Measurements from ENCODE around the gene ANKRD13A. TPM values are rescaled to one million over a fixed set of nuclear protein-coding genes. Genes with fewer than 3 reads are reported as not detected.

Gene ANKRD13A
- total and polyA plus RNA-seq, 2 of the 13 experiments (the other 11 are each of a cell fraction or from before 2014, with no cell fraction given), result 34.1 to 41.6 TPM

- no peak overlapping the region for H3K27ac ChIP-seq (ENCODE audit: extremely low read length, insufficient read depth, low read length)
- H2AFZ ChIP-seq (ENCODE audit: low read length), result no peak overlapping the region
- no peak for DNase-seq (ENCODE audit: low spot score)
- FAIRE-seq, result no peak
- H3K4me2 ChIP-seq (ENCODE audit: low read depth, low read length), result no peak overlapping the region
- H4K20me1 ChIP-seq (ENCODE audit: insufficient read depth, low read length), result peaks cover 6% of the 10 kb centered on the region; the same call in 1 of the 2 replicates
- TF ChIP-seq HMGXB4 (CRISPR knock-in tag; IDR thresholded peaks at IDR 0.05; ENCODE audit: borderline replicate concordance in 1 of 2, low read depth in 1 of 2) (no peak), POLR2AphosphoS2 (IDR thresholded peaks at IDR 0.05; ENCODE audit: low read depth, low read length) (no peak), RARG (CRISPR knock-in tag; IDR thresholded peaks at IDR 0.05; ENCODE audit: low read depth) (no peak)
- peaks cover 48% of the 10 kb centered on the region for H3K79me2 ChIP-seq (ENCODE audit: insufficient read depth, low read length)
- peaks cover 67% of the 10 kb centered on the region for H3K4me1 ChIP-seq (ENCODE audit: insufficient read depth, low read length)
- H3K4me3 ChIP-seq (replicated peaks in 1 of 3; ENCODE audit: insufficient read depth in 1 of 3, low read depth in 2 of 3, low read length in 3 of 3), result no peak overlapping the region
- ChIA-PET POLR2A (interaction anchor here (1.4 to 2.4 kb wide), 3 partner anchors 15 to 82 kb away, joined by 3 to 10 read pairs (median 5); no protein-coding TSS in a partner anchor), CTCF (ENCODE audit: low intra/inter-chr PET ratio, low total read pairs) (interaction anchor here (0.6 kb wide), 1 partner anchor 104 kb away, joined by 4 read pairs; no protein-coding TSS in a partner anchor)
- H3K9ac ChIP-seq (ENCODE audit: insufficient read depth, low read depth, low read length), result no peak overlapping the region
- in situ Hi-C loops (cut with HindIII; ENCODE audit: extremely low pct_ligation_motif_present, low pct_unique_long_range_greater_than_20kb), result no loop called here
- 96% methylated on average over 4 of the region's 4 CpGs for WGBS (ENCODE audit: low lambda C conversion rate)
- H3K9me3 ChIP-seq (ENCODE audit: low read length), result no peaks in the 10 kb centered on the region
- no peaks in the 10 kb centered on the region; a peak in 1 of 5 replicates for H3K27me3 ChIP-seq (ENCODE audit: control insufficient read depth in 1 of 2, insufficient read depth in 2 of 2, low read length in 2 of 2)
- BruUV-seq (replicated peaks), result no TSS peak
- ATAC-seq, result no peak
- H3K36me3 ChIP-seq (replicated peaks in 1 of 2; ENCODE audit: control insufficient read depth in 1 of 2, insufficient read depth in 2 of 2, low read length in 2 of 2), result no peaks in the 10 kb centered on the region
- intact Hi-C loops (cut with micrococcal nuclease; ENCODE audit: unreplicated experiment), result loop anchor here (5.0 kb wide), 1 partner anchor 50 kb away; no protein-coding TSS in a partner anchor
Measured at GRCh38 chr12:109997393-109997792, 1.8 kb upstream of the ANKRD13A start.

- Histone ChIP-seq H3K27ac (ENCODE audit: extremely low read length, insufficient read depth, low read length) (peak overlapping the region; percentile 99), H3K9ac (ENCODE audit: insufficient read depth, low read depth, low read length) (peak overlapping the region; percentile 99), H3K9me3 (ENCODE audit: low read length) (no peaks in the 10 kb centered on the region), H3K36me3 (replicated peaks in 1 of 2; ENCODE audit: control insufficient read depth in 1 of 2, insufficient read depth in 2 of 2, low read length in 2 of 2) (no peaks in the 10 kb centered on the region; a peak in 1 of 5 replicates), H3K79me2 (ENCODE audit: insufficient read depth, low read length) (peaks cover 41% of the 10 kb centered on the region), H4K20me1 (ENCODE audit: insufficient read depth, low read length) (peaks cover 6% of the 10 kb centered on the region; the same call in 1 of the 2 replicates), H2AFZ (ENCODE audit: low read length) (peak overlapping the region; percentile 95), H3K4me2 (ENCODE audit: low read depth, low read length) (peak overlapping the region; percentile 92), H3K4me3 (replicated peaks in 1 of 3; ENCODE audit: insufficient read depth in 1 of 3, low read depth in 2 of 3, low read length in 3 of 3) (peak overlapping the region; percentile 88 to 92 (median 92); a peak in 5 of 6 replicates), H3K4me1 (ENCODE audit: insufficient read depth, low read length) (peaks cover 58% of the 10 kb centered on the region), H3K27me3 (ENCODE audit: control insufficient read depth in 1 of 2, insufficient read depth in 2 of 2, low read length in 2 of 2) (no peaks in the 10 kb centered on the region; a peak in 1 of 5 replicates)
- no peak for DNase-seq (ENCODE audit: low spot score)
- CTCF ChIA-PET (ENCODE audit: low intra/inter-chr PET ratio, low total read pairs), result no interaction called here
- FAIRE-seq, result no peak
- TF ChIP-seq USF2 (IDR thresholded peaks at IDR 0.05; ENCODE audit: low read depth, low read length), result no peak
- peak; percentile 57; the same call in 1 of the 2 replicates for TF ChIP-seq USF2 (CRISPR knock-in tag; IDR thresholded peaks at IDR 0.05; ENCODE audit: borderline replicate concordance)
- TF ChIP-seq NR3C1 (CRISPR knock-in tag; IDR thresholded peaks at IDR 0.05), result no peak
- intact Hi-C loops (cut with micrococcal nuclease; ENCODE audit: unreplicated experiment) (loop anchor here (5.0 kb wide), 1 partner anchor 51 kb away; no protein-coding TSS in a partner anchor), in situ Hi-C loops (cut with HindIII; ENCODE audit: extremely low pct_ligation_motif_present, low pct_unique_long_range_greater_than_20kb) (no loop called here)
- 80% methylated on average over 9 of the region's 9 CpGs for WGBS (ENCODE audit: low lambda C conversion rate)
- no TSS peak for BruUV-seq (replicated peaks)
- POLR2A ChIA-PET, result interaction anchor here (1.2 to 2.6 kb wide), 9 partner anchors 12 to 81 kb away, joined by 3 to 12 read pairs (median 6); no protein-coding TSS in a partner anchor
- no peak for ATAC-seq
Measured at GRCh38 chr12:109998241-109998903, 858 bp upstream of the ANKRD13A start.

Data from HepG2 (cell line).